ENCODE data around the gene C5AR2.

- no peak for TF ChIP-seq CTCF (IDR thresholded peaks at IDR 0.05; ENCODE audit: poor library complexity, severe bottlenecking)
- TF ChIP-seq SMC3 (conservative IDR thresholded peaks at IDR 0.05; ENCODE audit: poor library complexity) = no peak
- TF ChIP-seq POLR2AphosphoS5 (IDR thresholded peaks at IDR 0.05) = no peak
Observed at GRCh38 chr19:47321630-47322029, 10.3 kb upstream of the C5AR2 start.
